Thymus (tissue), 11 donors: ENCODE results near the gene ARID3B. TPM values are rescaled to one million over a fixed set of nuclear protein-coding genes. Genes with fewer than 3 reads are reported as not detected.

ENCODE experiments used
- DNase-seq, 9 donors: peaks; one replicate each; pipeline ENCODE4 v3.0.0-alpha.2; 2013; ENCODE audit warnings: low spot score in 9 of 9, low read depth in 6 of 9, missing footprints in 1 of 9
- H3K27ac ChIP-seq, 2 donors: one replicate each; pipeline ENCODE4 v1.5.1; 2013; ENCODE audit warnings: control low read depth in 1 of 2, low read depth in 1 of 2, low read length in 1 of 2, mild to moderate bottlenecking in 1 of 2, moderate library complexity in 1 of 2
- H3K27me3 ChIP-seq, 2 donors: one replicate each; pipeline ENCODE4 v1.5.1; 2013; ENCODE audit warnings: low read length in 1 of 2; ENCODE audit not compliant: control insufficient read depth in 2 of 2, insufficient read depth in 1 of 2
- H3K36me3 ChIP-seq, 2 donors: one replicate each; pipeline ENCODE4 v1.5.1; 2013; ENCODE audit warnings: low read length in 1 of 2, mild to moderate bottlenecking in 1 of 2, moderate library complexity in 1 of 2; ENCODE audit not compliant: control insufficient read depth in 2 of 2, insufficient read depth in 2 of 2
- H3K4me1 ChIP-seq, 2 donors: one replicate each; pipeline ENCODE4 v1.5.1; 2013; ENCODE audit warnings: low read length in 2 of 2; ENCODE audit not compliant: control insufficient read depth in 2 of 2, insufficient read depth in 2 of 2
- H3K4me3 ChIP-seq, 2 donors: one replicate each; pipeline ENCODE4 v1.5.1; 2013; ENCODE audit warnings: low read length in 2 of 2, control low read depth in 1 of 2, mild to moderate bottlenecking in 1 of 2
- H3K9me3 ChIP-seq, 2 donors: one replicate each; pipeline ENCODE4 v1.5.1; 2013; ENCODE audit warnings: low read length in 1 of 2, mild to moderate bottlenecking in 1 of 2; ENCODE audit not compliant: control insufficient read depth in 2 of 2, insufficient read depth in 1 of 2
- WGBS: extraction: QIAGEN DNeasy Blood & Tissue Kit; methylation state at CpG from one replicate; pipeline ENCODE4 v1.1.7; 2013; 5-methylcytosine and 5-hydroxymethylcytosine counted together
- polyA plus RNA-seq: library from polyadenylated mRNA; stranded (reverse); fragments of 200-250 nt; gene quantifications from one replicate; pipeline ENCODE4 v1.2.3, GENCODE V29; 2013
- total RNA-seq: library from RNA; stranded (reverse); fragments of 120-200 nt; gene quantifications from one replicate; pipeline ENCODE4 v1.2.4, GENCODE V29; 2013
- donor health status: healthy.

Gene ARID3B
- total and polyA plus RNA-seq, 2 donors, result 5.6 to 5.8 TPM

GRCh38 chr15:74551714-74552113 is 10.7 kb downstream of the ARID3B start:
- H3K9me3 ChIP-seq, result no peaks in the 10 kb centered on the region
- WGBS, result 94% methylated on average over 3 of the region's 3 CpGs
- H3K4me3 ChIP-seq, result no peak overlapping the region
- H3K4me1 ChIP-seq, result peaks cover 4 to 6% of the 10 kb centered on the region in 2 donors
- DNase-seq, result no peak
- peaks cover 0 to 5% of the 10 kb centered on the region in 2 donors for H3K27me3 ChIP-seq
- no peak overlapping the region for H3K27ac ChIP-seq
- H3K36me3 ChIP-seq, result peaks cover 3 to 33% of the 10 kb centered on the region in 2 donors

GRCh38 chr15:74552773-74553441 is 11.9 kb downstream of the ARID3B start:
- WGBS, result 75% methylated on average over 5 of the region's 5 CpGs
- Histone ChIP-seq H3K27ac (no peak overlapping the region), H3K27me3 (peaks cover 0 to 2% of the 10 kb centered on the region in 2 donors), H3K4me1 (no peaks in the 10 kb centered on the region), H3K4me3 (no peak overlapping the region), H3K36me3 (peaks cover 3 to 31% of the 10 kb centered on the region in 2 donors), H3K9me3 (no peaks in the 10 kb centered on the region)
- DNase-seq, result no peak

- no peak for DNase-seq
- Histone ChIP-seq H3K4me3 (no peak overlapping the region), H3K27ac (no peak overlapping the region), H3K36me3 (peaks cover 0 to 23% of the 10 kb centered on the region in 2 donors), H3K27me3 (no peaks in the 10 kb centered on the region), H3K4me1 (no peaks in the 10 kb centered on the region), H3K9me3 (no peaks in the 10 kb centered on the region)
- 97% methylated on average over 4 of the region's 4 CpGs for WGBS
Measured at GRCh38 chr15:74555192-74555591, 14.2 kb downstream of the ARID3B start.

GRCh38 chr15:74558706-74559105 is 17.7 kb downstream of the ARID3B start:
- H3K4me3 ChIP-seq, result no peak overlapping the region
- WGBS, result over 99% methylated on average over 5 of the region's 5 CpGs

GRCh38 chr15:74563442-74563841 is 22.4 kb downstream of the ARID3B start:
- Histone ChIP-seq H3K27me3 (no peaks in the 10 kb centered on the region), H3K27ac (no peak overlapping the region), H3K9me3 (no peaks in the 10 kb centered on the region), H3K4me3 (no peak overlapping the region), H3K4me1 (no peaks in the 10 kb centered on the region), H3K36me3 (peaks cover 3 to 24% of the 10 kb centered on the region in 2 donors)
- 77% methylated on average over 3 of the region's 3 CpGs for WGBS
- DNase-seq, result no peak

More at GRCh38 chr15:74558706-74559105, 17.7 kb downstream of the ARID3B start:
- Histone ChIP-seq H3K27ac (no peak overlapping the region), H3K4me1 (no peaks in the 10 kb centered on the region), H3K27me3 (no peaks in the 10 kb centered on the region), H3K9me3 (no peaks in the 10 kb centered on the region), H3K36me3 (peaks cover 0 to 18% of the 10 kb centered on the region in 2 donors)
- DNase-seq, result no peak

GRCh38 chr15:74564182-74564581 is 23.2 kb downstream of the ARID3B start:
- WGBS, result 97% methylated on average over 1 of the region's 1 CpG
- no peak overlapping the region for H3K27ac ChIP-seq
- H3K27me3 ChIP-seq, result no peaks in the 10 kb centered on the region
- no peak overlapping the region for H3K4me3 ChIP-seq
- H3K36me3 ChIP-seq, result peaks cover 3 to 23% of the 10 kb centered on the region in 2 donors
- no peaks in the 10 kb centered on the region for H3K9me3 ChIP-seq
- no peaks in the 10 kb centered on the region for H3K4me1 ChIP-seq
- no peak for DNase-seq

GRCh38 chr15:74565381-74566085 is 24.5 kb downstream of the ARID3B start:
- WGBS, result 86% methylated on average over 2 of the region's 2 CpGs
- Histone ChIP-seq H3K9me3 (no peaks in the 10 kb centered on the region), H3K4me3 (no peak overlapping the region), H3K36me3 (peaks cover 10 to 30% of the 10 kb centered on the region in 2 donors), H3K4me1 (no peaks in the 10 kb centered on the region), H3K27me3 (no peaks in the 10 kb centered on the region), H3K27ac (no peak overlapping the region)
- no peak for DNase-seq

- WGBS, result 88% methylated on average over 1 of the region's 1 CpG
- no peak for DNase-seq
- Histone ChIP-seq H3K4me3 (no peak overlapping the region), H3K4me1 (no peaks in the 10 kb centered on the region), H3K36me3 (peaks cover 16 to 37% of the 10 kb centered on the region in 2 donors), H3K27ac (no peak overlapping the region), H3K27me3 (no peaks in the 10 kb centered on the region), H3K9me3 (no peaks in the 10 kb centered on the region)
Measured at GRCh38 chr15:74568594-74568993, 27.6 kb downstream of the ARID3B start.

GRCh38 chr15:74569731-74570070 is 28.7 kb downstream of the ARID3B start:
- no peak overlapping the region for H3K27ac ChIP-seq
- 96% methylated on average over 4 of the region's 4 CpGs for WGBS
- no peaks in the 10 kb centered on the region for H3K4me1 ChIP-seq
- DNase-seq, result no peak
- no peaks in the 10 kb centered on the region for H3K27me3 ChIP-seq
- no peaks in the 10 kb centered on the region for H3K9me3 ChIP-seq
- H3K4me3 ChIP-seq, result no peak overlapping the region
- H3K36me3 ChIP-seq, result peaks cover 16 to 42% of the 10 kb centered on the region in 2 donors
